ENCODE measurements around the gene EEIG2.
"Not testable (repeated sequence)": the region's sequence is repeated elsewhere in the genome, so short reads cannot be mapped to it uniquely, and the experiment has no call there.

DNA sequence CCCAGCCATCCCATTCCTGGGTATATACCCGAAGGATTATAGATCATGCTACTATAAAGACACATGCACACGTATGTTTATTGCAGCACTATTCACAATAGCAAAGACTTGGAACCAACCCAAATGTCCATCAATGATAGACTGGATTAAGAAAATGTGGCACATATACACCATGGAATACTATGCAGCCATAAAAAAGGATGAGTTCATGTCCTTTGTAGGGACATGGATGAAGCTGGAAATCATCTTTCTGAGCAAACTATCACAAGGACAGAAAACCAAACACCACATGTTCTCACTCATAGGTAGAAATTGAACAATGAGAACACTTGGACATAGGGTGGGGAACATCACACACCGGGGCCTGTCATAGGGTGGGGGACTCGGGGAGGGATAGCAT is 12.4 kb upstream of the EEIG2 start:
- not testable (repeated sequence) for TF ChIP-seq POLR2A (IDR thresholded peaks at IDR 0.05; ENCODE audit: low read depth, low read length); POLR2AphosphoS5 (IDR thresholded peaks at IDR 0.05; ENCODE audit: low read depth, low read length); TAF1 (IDR thresholded peaks at IDR 0.05; ENCODE audit: borderline replicate concordance, low read depth, low read length)

All from GM12892 (cell line).